ENCODE measurements around the gene ACBD4. TPM values are rescaled to one million over a fixed set of nuclear protein-coding genes. Genes with fewer than 3 reads are reported as not detected.
A peak's percentile ranks its signal among the peaks of the same experiment; 100 is the strongest.

ACBD4 gene
- total RNA-seq, 1 donor from 2014 or later: 3.9 TPM

GRCh38 chr17:45138911-45139532 is 3.5 kb downstream of the ACBD4 start:
- Mint-ChIP-seq H3K36me3 (ENCODE audit: low read depth, unreplicated experiment) (peaks cover 2% of the 10 kb centered on the region), H3K27me3 (ENCODE audit: low read depth, unreplicated experiment) (no peaks in the 10 kb centered on the region)

GRCh38 chr17:45139533-45139920 is 4.0 kb downstream of the ACBD4 start:
- Histone ChIP-seq H3K9me3 (ENCODE audit: insufficient read depth, low read depth, low read length) (no peaks in the 10 kb centered on the region), H2AFZ (ENCODE audit: low read depth, low read length) (no peak overlapping the region), H3K27me3 (ENCODE audit: insufficient read depth, low read length) (no peaks in the 10 kb centered on the region), H3K9ac (ENCODE audit: low read length) (no peak overlapping the region), H3K36me3 (ENCODE audit: insufficient read depth, low read length) (no peaks in the 10 kb centered on the region), H3K27ac (ENCODE audit: low read depth, low read length) (no peak overlapping the region), H4K20me1 (ENCODE audit: insufficient read depth, low read length) (no peaks in the 10 kb centered on the region), H3K79me2 (ENCODE audit: insufficient read depth, low read length) (no peaks in the 10 kb centered on the region), H3K4me2 (ENCODE audit: low read length) (no peak overlapping the region), H3K4me3 (ENCODE audit: insufficient read depth, low read depth, low read length) (no peak overlapping the region), H3K4me1 (ENCODE audit: insufficient read depth, low read length) (peaks cover 4% of the 10 kb centered on the region)
- TF ChIP-seq EZH2 (IDR thresholded peaks at IDR 0.05; ENCODE audit: insufficient read depth, low read length) (no peak), CTCF (IDR thresholded peaks at IDR 0.05; ENCODE audit: insufficient read depth, low read depth, low read length) (no peak)
- Mint-ChIP-seq H3K36me3 (ENCODE audit: low read depth, unreplicated experiment) (peaks cover 2% of the 10 kb centered on the region), H3K27ac (ENCODE audit: unreplicated experiment) (no peak overlapping the region), H3K4me3 (ENCODE audit: unreplicated experiment) (no peak overlapping the region), H3K4me1 (ENCODE audit: low read depth, unreplicated experiment) (no peaks in the 10 kb centered on the region), H3K9me3 (ENCODE audit: unreplicated experiment) (no peaks in the 10 kb centered on the region), H3K27me3 (ENCODE audit: low read depth, unreplicated experiment) (no peaks in the 10 kb centered on the region)
- FAIRE-seq (no peak), DNase-seq (ENCODE audit: low read depth) (no peak)

More at GRCh38 chr17:45138911-45139532, 3.5 kb downstream of the ACBD4 start:
- Histone ChIP-seq H3K27ac (ENCODE audit: low read depth, low read length) (no peak overlapping the region), H3K4me2 (ENCODE audit: low read length) (no peak overlapping the region), H3K79me2 (ENCODE audit: insufficient read depth, low read length) (no peaks in the 10 kb centered on the region), H3K9me3 (ENCODE audit: insufficient read depth, low read depth, low read length) (no peaks in the 10 kb centered on the region), H3K4me1 (ENCODE audit: insufficient read depth, low read length) (peaks cover 4% of the 10 kb centered on the region), H2AFZ (ENCODE audit: low read depth, low read length) (no peak overlapping the region), H4K20me1 (ENCODE audit: insufficient read depth, low read length) (no peaks in the 10 kb centered on the region), H3K36me3 (ENCODE audit: insufficient read depth, low read length) (no peaks in the 10 kb centered on the region), H3K27me3 (ENCODE audit: insufficient read depth, low read length) (no peaks in the 10 kb centered on the region), H3K9ac (ENCODE audit: low read length) (no peak overlapping the region), H3K4me3 (ENCODE audit: insufficient read depth, low read depth, low read length) (no peak overlapping the region)
- Mint-ChIP-seq H3K4me3 (ENCODE audit: unreplicated experiment) (no peak overlapping the region), H3K9me3 (ENCODE audit: unreplicated experiment) (no peaks in the 10 kb centered on the region), H3K27ac (ENCODE audit: unreplicated experiment) (no peak overlapping the region), H3K4me1 (ENCODE audit: low read depth, unreplicated experiment) (no peaks in the 10 kb centered on the region)
- DNase-seq (ENCODE audit: low read depth) (no peak), FAIRE-seq (no peak)
- no peak for TF ChIP-seq EZH2 (IDR thresholded peaks at IDR 0.05; ENCODE audit: insufficient read depth, low read length)
- no peak for TF ChIP-seq CTCF (IDR thresholded peaks at IDR 0.05; ENCODE audit: insufficient read depth, low read depth, low read length)

GRCh38 chr17:45143094-45143670 is 7.7 kb downstream of the ACBD4 start:
- peak overlapping the region; percentile 84 for H3K4me2 ChIP-seq (ENCODE audit: low read length)
- H3K9me3 ChIP-seq (ENCODE audit: insufficient read depth, low read depth, low read length): no peaks in the 10 kb centered on the region
- H3K27me3 ChIP-seq (ENCODE audit: insufficient read depth, low read length): no peaks in the 10 kb centered on the region
- Mint-ChIP-seq H3K36me3 (ENCODE audit: low read depth, unreplicated experiment) (peaks cover 1% of the 10 kb centered on the region), H3K4me1 (ENCODE audit: low read depth, unreplicated experiment) (peaks cover 2% of the 10 kb centered on the region), H3K9me3 (ENCODE audit: unreplicated experiment) (no peaks in the 10 kb centered on the region), H3K27me3 (ENCODE audit: low read depth, unreplicated experiment) (no peaks in the 10 kb centered on the region), H3K4me3 (ENCODE audit: unreplicated experiment) (no peak overlapping the region), H3K27ac (ENCODE audit: unreplicated experiment) (no peak overlapping the region)
- H3K9ac ChIP-seq (ENCODE audit: low read length): peak overlapping the region; percentile 63
- H3K79me2 ChIP-seq (ENCODE audit: insufficient read depth, low read length): no peaks in the 10 kb centered on the region
- no peaks in the 10 kb centered on the region for H3K36me3 ChIP-seq (ENCODE audit: insufficient read depth, low read length)
- no peak overlapping the region for H3K27ac ChIP-seq (ENCODE audit: low read depth, low read length)
- no peaks in the 10 kb centered on the region for H4K20me1 ChIP-seq (ENCODE audit: insufficient read depth, low read length)
- FAIRE-seq (no peak), DNase-seq (ENCODE audit: low read depth) (no peak)
- H2AFZ ChIP-seq (ENCODE audit: low read depth, low read length): peak overlapping the region; percentile 78
- H3K4me3 ChIP-seq (ENCODE audit: insufficient read depth, low read depth, low read length): no peak overlapping the region
- H3K4me1 ChIP-seq (ENCODE audit: insufficient read depth, low read length): peaks cover 13% of the 10 kb centered on the region
- no peak for TF ChIP-seq CTCF (IDR thresholded peaks at IDR 0.05; ENCODE audit: insufficient read depth, low read depth, low read length)
- no peak for TF ChIP-seq EZH2 (IDR thresholded peaks at IDR 0.05; ENCODE audit: insufficient read depth, low read length)
